HCT116 (cell line): ENCODE measurements around the gene ARHGEF17. TPM values are rescaled to one million over a fixed set of nuclear protein-coding genes. Genes with fewer than 3 reads are reported as not detected.

ENCODE experiments used
- ATAC-seq: fragments of 200-7000 bp; cut with Tn5 transposase; 2 replicates; pipeline ENCODE4 v1.9.1; 2020; ENCODE audit warnings: mild to moderate bottlenecking, moderate library complexity
- BruUV-seq: library from RNA; stranded (reverse); fragments of 400-500 nt; replicated peaks from 2 replicates; lab custom pipeline; 2021; lab: Mats Ljungman, UMichigan
- CTCF ChIA-PET: fragments of 300-600 bp; sonication (Branson Sonifier 250); formaldehyde crosslinking; loops from one replicate; lab custom pipeline; 2021; ENCODE audit warnings: antibody characterized with exemption; lab: Charles Lee
- POLR2A ChIA-PET: fragments of 300-600, 350-600 bp; sonication (Branson Sonifier 250); formaldehyde crosslinking; loops from one replicate; lab custom pipeline; 2021; ENCODE audit warnings: antibody characterized with exemption; lab: Charles Lee
- RAD21 ChIA-PET, 2 experiments: fragments of 300-600 bp; sonication (Branson Sonifier 250); formaldehyde crosslinking; loops; one replicate each; lab custom pipeline; 2023; ENCODE audit warnings: low total read pairs in 2 of 2; ENCODE audit not compliant: uncharacterized antibody in 2 of 2, unreplicated experiment in 2 of 2, low non-redundant PET in 1 of 2; lab: Charles Lee
- DNase-seq: peaks from one replicate; pipeline ENCODE4 v3.0.0-alpha.2; 2010; ENCODE audit warnings: low read depth, low spot score
- H2AFZ ChIP-seq: fragments of 200-600 bp; shearing (Covaris generic), sonication (generic); 2 replicates; pipeline ENCODE4 v1.6.1; 2017; ENCODE audit warnings: low read depth, mixed run types, mixed read lengths, antibody characterized with exemption, low read length; ENCODE audit not compliant: poor library complexity, severe bottlenecking
- H3K27ac ChIP-seq: 2 replicates; pipeline ENCODE4 v1.5.1; 2012; ENCODE audit warnings: low read depth, low read length
- H3K27me3 ChIP-seq: fragments of 200-600 bp; sonication (generic); 2 replicates; pipeline ENCODE4 v1.6.1; 2016; ENCODE audit warnings: mixed run types, low read length, mixed read lengths; ENCODE audit not compliant: insufficient read depth
- H3K36me3 ChIP-seq, 2 experiments: fragments of 200-500 bp in 1 of 2; fragments of 200-600 bp in 1 of 2; sonication (Bioruptor generic) in 1 of 2; sonication (generic) in 1 of 2; 2 replicates each; pipeline versions ENCODE4 v1.5.1 to v1.6.1; 2014 to 2016; ENCODE audit warnings: low read length in 2 of 2, inconsistent platforms in 1 of 2, mixed read lengths in 1 of 2, mixed run types in 1 of 2; ENCODE audit not compliant: insufficient read depth in 2 of 2, control insufficient read depth in 1 of 2
- H3K4me1 ChIP-seq, 2 experiments: fragments of 200-600 bp in 1 of 2; sonication (generic) in 1 of 2; 2 replicates each; pipeline versions ENCODE4 v1.5.1 to v1.6.1; 2012 to 2017; ENCODE audit warnings: low read length in 2 of 2, inconsistent platforms in 1 of 2, mild to moderate bottlenecking in 1 of 2, mixed read lengths in 1 of 2, mixed run types in 1 of 2, moderate library complexity in 1 of 2; ENCODE audit not compliant: insufficient read depth in 2 of 2, control insufficient read depth in 1 of 2
- H3K4me2 ChIP-seq: fragments of 200-600 bp; sonication (generic); 2 replicates; pipeline ENCODE4 v1.6.1; 2017; ENCODE audit warnings: mixed run types, low read length, mixed read lengths
- H3K4me3 ChIP-seq, 2 experiments: fragments of 200-600 bp in 1 of 2; sonication (generic) in 1 of 2; replicated peaks in 1 of 2; 2 replicates each; pipeline ENCODE4 v1.5.1; 2011 to 2016; ENCODE audit warnings: low read length in 2 of 2, control low read depth in 1 of 2, low read depth in 1 of 2, mild to moderate bottlenecking in 1 of 2, mixed read lengths in 1 of 2, mixed run types in 1 of 2
- H3K79me2 ChIP-seq: fragments of 200-600 bp; sonication (generic); 2 replicates; pipeline ENCODE4 v1.6.1; 2017; ENCODE audit warnings: mild to moderate bottlenecking, mixed run types, low read length, moderate library complexity, mixed read lengths; ENCODE audit not compliant: insufficient read depth
- H3K9ac ChIP-seq: fragments of 200-600 bp; sonication (generic); 2 replicates; pipeline ENCODE4 v1.6.1; 2016; ENCODE audit warnings: low read length, mixed read lengths
- H3K9me2 ChIP-seq: fragments of 200-600 bp; sonication (generic), shearing (Covaris generic); 2 replicates; pipeline ENCODE4 v1.6.1; 2017; ENCODE audit warnings: mixed run types, mild to moderate bottlenecking, moderate library complexity; ENCODE audit not compliant: insufficient read depth
- H3K9me3 ChIP-seq, 2 experiments: fragments of 200-500 bp in 1 of 2; fragments of 200-600 bp in 1 of 2; sonication (Bioruptor generic) in 1 of 2; sonication (generic) in 1 of 2; 2 replicates each; pipeline ENCODE4 v1.6.1; 2014 to 2017; ENCODE audit warnings: low read length in 2 of 2, mixed read lengths in 2 of 2, inconsistent platforms in 1 of 2, low read depth in 1 of 2, mild to moderate bottlenecking in 1 of 2, mixed run types in 1 of 2, moderate library complexity in 1 of 2; ENCODE audit not compliant: control insufficient read depth in 1 of 2, insufficient read depth in 1 of 2
- H4K20me1 ChIP-seq: fragments of 200-600 bp; sonication (generic), shearing (Covaris generic); 2 replicates; pipeline ENCODE4 v1.6.1; 2017; ENCODE audit warnings: mixed run types, mild to moderate bottlenecking, moderate library complexity; ENCODE audit not compliant: insufficient read depth
- CBX3 ChIP-seq: IDR thresholded peaks from 2 replicates; pipeline ENCODE4 v1.6.1; 2012; ENCODE audit warnings: low read depth
- CEBPB ChIP-seq: IDR thresholded peaks from 2 replicates; pipeline ENCODE4 v1.6.1; 2012; ENCODE audit warnings: low read depth
- EGR1 ChIP-seq: IDR thresholded peaks from 2 replicates; pipeline ENCODE4 v1.6.1; 2012; ENCODE audit warnings: low read depth
- ELF1 ChIP-seq: IDR thresholded peaks from 2 replicates; pipeline ENCODE4 v1.6.1; 2012; ENCODE audit warnings: low read depth, borderline replicate concordance
- EZH2 ChIP-seq: fragments of 200-600 bp; sonication (generic); IDR thresholded peaks from 2 replicates; pipeline ENCODE4 v1.6.1; 2017; ENCODE audit warnings: antibody characterized with exemption, mixed run types
- POLR2A ChIP-seq: IDR thresholded peaks from 2 replicates; pipeline ENCODE4 v1.7.0; 2011; ENCODE audit warnings: borderline replicate concordance; ENCODE audit not compliant: insufficient read depth, insufficient read length; ENCODE audit errors: extremely low read depth
- RAD21 ChIP-seq: IDR thresholded peaks from 2 replicates; pipeline ENCODE4 v1.6.1; 2012; ENCODE audit warnings: low read depth, mild to moderate bottlenecking
- SIN3A ChIP-seq: IDR thresholded peaks from 2 replicates; pipeline ENCODE4 v1.6.1; 2012; ENCODE audit warnings: low read depth
- SP1 ChIP-seq: IDR thresholded peaks from 2 replicates; pipeline ENCODE4 v1.6.1; 2012; ENCODE audit warnings: low read depth
- SRF ChIP-seq: IDR thresholded peaks from 2 replicates; pipeline ENCODE4 v1.6.1; 2012; ENCODE audit warnings: low read depth
- TCF7L2 ChIP-seq: IDR thresholded peaks from 2 replicates; pipeline ENCODE4 v1.7.0; 2011; ENCODE audit warnings: borderline replicate concordance, inconsistent platforms; ENCODE audit not compliant: insufficient read depth, insufficient read length; ENCODE audit errors: extremely low read depth
- YY1 ChIP-seq: IDR thresholded peaks from 2 replicates; pipeline ENCODE4 v1.6.1; 2011; ENCODE audit warnings: low read length, low read depth, moderate library complexity, mild to moderate bottlenecking; ENCODE audit not compliant: insufficient replicate concordance; ENCODE audit errors: extremely low read depth
- ZFX ChIP-seq: fragments of 450-650 bp; IDR thresholded peaks from 2 replicates; pipeline ENCODE4 v1.6.1; 2017
- ZNF274 ChIP-seq: fragments of 200-500 bp; sonication (Bioruptor generic); IDR thresholded peaks from 2 replicates; pipeline ENCODE4 v1.6.1; 2014; ENCODE audit warnings: mild to moderate bottlenecking, low read depth, low read length, inconsistent platforms
- intact Hi-C: fragments of 100-400 bp; cut with micrococcal nuclease; formaldehyde crosslinking; loops from 2 replicates; pipeline ENCODE4 v1.10.0; 2022
- total RNA-seq: library from RNA; stranded (reverse); gene quantifications from one replicate; pipeline ENCODE4 v1.2.1, GENCODE V29; 2021; ENCODE audit not compliant: unreplicated experiment
- TF ChIP-seq, protein P1 (sequence below): IDR thresholded peaks from 2 replicates; pipeline ENCODE4 v1.6.1; 2012
- TF ChIP-seq, protein P2 (sequence below): IDR thresholded peaks from 2 replicates; pipeline ENCODE4 v1.6.1; 2012; ENCODE audit warnings: low read depth
- TF ChIP-seq, protein P3 (sequence below): IDR thresholded peaks from 2 replicates; pipeline ENCODE4 v1.6.1; 2011; ENCODE audit warnings: mild to moderate bottlenecking, low read length, moderate library complexity; ENCODE audit not compliant: insufficient replicate concordance; ENCODE audit errors: extremely low read depth
- TF ChIP-seq, protein P4 (sequence below): IDR thresholded peaks from 2 replicates; pipeline ENCODE4 v1.6.1; 2012

Gene ARHGEF17
- total RNA-seq, 1 experiment from 2014 or later: 18.2 TPM

DNA sequence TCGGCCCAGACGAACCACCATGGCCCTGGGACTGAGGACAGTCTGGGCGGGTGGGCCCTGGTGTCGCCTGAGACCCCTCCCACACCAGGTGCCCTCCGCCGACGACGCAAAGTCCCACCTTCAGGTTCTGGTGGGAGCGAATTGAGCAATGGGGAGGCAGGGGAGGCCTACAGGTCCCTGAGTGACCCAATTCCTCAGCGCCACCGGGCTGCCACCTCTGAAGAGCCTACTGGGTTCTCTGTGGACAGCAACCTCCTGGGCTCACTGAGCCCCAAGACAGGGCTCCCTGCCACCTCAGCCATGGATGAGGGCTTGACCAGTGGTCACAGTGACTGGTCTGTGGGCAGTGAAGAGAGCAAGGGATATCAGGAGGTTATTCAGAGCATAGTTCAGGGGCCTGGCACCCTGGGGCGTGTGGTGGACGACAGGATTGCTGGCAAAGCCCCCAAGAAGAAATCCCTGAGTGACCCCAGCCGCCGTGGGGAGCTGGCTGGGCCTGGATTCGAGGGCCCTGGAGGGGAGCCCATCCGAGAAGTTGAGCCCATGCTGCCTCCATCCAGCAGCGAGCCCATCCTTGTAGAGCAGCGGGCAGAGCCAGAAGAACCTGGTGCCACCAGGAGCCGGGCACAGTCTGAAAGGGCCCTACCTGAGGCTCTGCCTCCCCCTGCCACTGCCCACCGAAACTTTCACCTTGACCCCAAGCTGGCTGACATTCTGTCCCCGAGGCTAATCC lies 2.8 kb downstream of the ARHGEF17 start:
- no peak for DNase-seq
- H3K9me3 ChIP-seq: no peaks in the 10 kb centered on the region
- H2AFZ ChIP-seq: no peak overlapping the region
- CTCF ChIA-PET: interaction anchor here (1.4 kb wide), 1 partner anchor 41 kb away, joined by 3 read pairs; no protein-coding TSS in a partner anchor
- no peak overlapping the region for H3K4me2 ChIP-seq
- POLR2A ChIA-PET: no interaction called here
- no peak overlapping the region for H3K4me3 ChIP-seq
- intact Hi-C loops: no loop called here
- no TSS peak for BruUV-seq
- H3K79me2 ChIP-seq: peaks cover 12% of the 10 kb centered on the region; the same call in 1 of the 2 replicates
- H3K9ac ChIP-seq: no peak overlapping the region
- H3K4me1 ChIP-seq: peaks cover 20 to 58% of the 10 kb centered on the region in 2 experiments
- no peaks in the 10 kb centered on the region for H3K27me3 ChIP-seq
- RAD21 ChIA-PET: no interaction called here
- H3K36me3 ChIP-seq: no peaks in the 10 kb centered on the region
- H3K9me2 ChIP-seq: no peaks in the 10 kb centered on the region
- no peak for ATAC-seq
- H3K27ac ChIP-seq: no peak overlapping the region
- TF ChIP-seq ZFX: no peak
- TF ChIP-seq POLR2A: no peak
- TF ChIP-seq, protein P1, sequence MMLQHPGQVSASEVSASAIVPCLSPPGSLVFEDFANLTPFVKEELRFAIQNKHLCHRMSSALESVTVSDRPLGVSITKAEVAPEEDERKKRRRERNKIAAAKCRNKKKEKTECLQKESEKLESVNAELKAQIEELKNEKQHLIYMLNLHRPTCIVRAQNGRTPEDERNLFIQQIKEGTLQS: no peak
- TF ChIP-seq SP1: no peak
- no peak for TF ChIP-seq EGR1
- TF ChIP-seq ZNF274: no peak
- TF ChIP-seq YY1: no peak
- TF ChIP-seq, protein P2, sequence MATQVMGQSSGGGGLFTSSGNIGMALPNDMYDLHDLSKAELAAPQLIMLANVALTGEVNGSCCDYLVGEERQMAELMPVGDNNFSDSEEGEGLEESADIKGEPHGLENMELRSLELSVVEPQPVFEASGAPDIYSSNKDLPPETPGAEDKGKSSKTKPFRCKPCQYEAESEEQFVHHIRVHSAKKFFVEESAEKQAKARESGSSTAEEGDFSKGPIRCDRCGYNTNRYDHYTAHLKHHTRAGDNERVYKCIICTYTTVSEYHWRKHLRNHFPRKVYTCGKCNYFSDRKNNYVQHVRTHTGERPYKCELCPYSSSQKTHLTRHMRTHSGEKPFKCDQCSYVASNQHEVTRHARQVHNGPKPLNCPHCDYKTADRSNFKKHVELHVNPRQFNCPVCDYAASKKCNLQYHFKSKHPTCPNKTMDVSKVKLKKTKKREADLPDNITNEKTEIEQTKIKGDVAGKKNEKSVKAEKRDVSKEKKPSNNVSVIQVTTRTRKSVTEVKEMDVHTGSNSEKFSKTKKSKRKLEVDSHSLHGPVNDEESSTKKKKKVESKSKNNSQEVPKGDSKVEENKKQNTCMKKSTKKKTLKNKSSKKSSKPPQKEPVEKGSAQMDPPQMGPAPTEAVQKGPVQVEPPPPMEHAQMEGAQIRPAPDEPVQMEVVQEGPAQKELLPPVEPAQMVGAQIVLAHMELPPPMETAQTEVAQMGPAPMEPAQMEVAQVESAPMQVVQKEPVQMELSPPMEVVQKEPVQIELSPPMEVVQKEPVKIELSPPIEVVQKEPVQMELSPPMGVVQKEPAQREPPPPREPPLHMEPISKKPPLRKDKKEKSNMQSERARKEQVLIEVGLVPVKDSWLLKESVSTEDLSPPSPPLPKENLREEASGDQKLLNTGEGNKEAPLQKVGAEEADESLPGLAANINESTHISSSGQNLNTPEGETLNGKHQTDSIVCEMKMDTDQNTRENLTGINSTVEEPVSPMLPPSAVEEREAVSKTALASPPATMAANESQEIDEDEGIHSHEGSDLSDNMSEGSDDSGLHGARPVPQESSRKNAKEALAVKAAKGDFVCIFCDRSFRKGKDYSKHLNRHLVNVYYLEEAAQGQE: no peak
- no peak for TF ChIP-seq ELF1
- TF ChIP-seq, protein P3, sequence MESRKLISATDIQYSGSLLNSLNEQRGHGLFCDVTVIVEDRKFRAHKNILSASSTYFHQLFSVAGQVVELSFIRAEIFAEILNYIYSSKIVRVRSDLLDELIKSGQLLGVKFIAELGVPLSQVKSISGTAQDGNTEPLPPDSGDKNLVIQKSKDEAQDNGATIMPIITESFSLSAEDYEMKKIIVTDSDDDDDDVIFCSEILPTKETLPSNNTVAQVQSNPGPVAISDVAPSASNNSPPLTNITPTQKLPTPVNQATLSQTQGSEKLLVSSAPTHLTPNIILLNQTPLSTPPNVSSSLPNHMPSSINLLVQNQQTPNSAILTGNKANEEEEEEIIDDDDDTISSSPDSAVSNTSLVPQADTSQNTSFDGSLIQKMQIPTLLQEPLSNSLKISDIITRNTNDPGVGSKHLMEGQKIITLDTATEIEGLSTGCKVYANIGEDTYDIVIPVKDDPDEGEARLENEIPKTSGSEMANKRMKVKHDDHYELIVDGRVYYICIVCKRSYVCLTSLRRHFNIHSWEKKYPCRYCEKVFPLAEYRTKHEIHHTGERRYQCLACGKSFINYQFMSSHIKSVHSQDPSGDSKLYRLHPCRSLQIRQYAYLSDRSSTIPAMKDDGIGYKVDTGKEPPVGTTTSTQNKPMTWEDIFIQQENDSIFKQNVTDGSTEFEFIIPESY: no peak
- no peak for TF ChIP-seq RAD21
- TF ChIP-seq TCF7L2: no peak
- TF ChIP-seq, protein P4, sequence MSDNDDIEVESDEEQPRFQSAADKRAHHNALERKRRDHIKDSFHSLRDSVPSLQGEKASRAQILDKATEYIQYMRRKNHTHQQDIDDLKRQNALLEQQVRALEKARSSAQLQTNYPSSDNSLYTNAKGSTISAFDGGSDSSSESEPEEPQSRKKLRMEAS: no peak
- TF ChIP-seq CBX3: no peak
- TF ChIP-seq CEBPB: no peak
- TF ChIP-seq EZH2: no peak
- no peak for TF ChIP-seq SIN3A
- no peak for TF ChIP-seq SRF
- H4K20me1 ChIP-seq: no peaks in the 10 kb centered on the region
